Measurements from ENCODE around the gene ANTKMT. TPM values are rescaled to one million over a fixed set of nuclear protein-coding genes. Genes with fewer than 3 reads are reported as not detected.

The ANTKMT gene
- total and polyA plus RNA-seq, 2 of the 8 experiments (the other 6 are each of a cell fraction or from before 2014, with no cell fraction given) = 26.5 to 26.6 TPM

DNA sequence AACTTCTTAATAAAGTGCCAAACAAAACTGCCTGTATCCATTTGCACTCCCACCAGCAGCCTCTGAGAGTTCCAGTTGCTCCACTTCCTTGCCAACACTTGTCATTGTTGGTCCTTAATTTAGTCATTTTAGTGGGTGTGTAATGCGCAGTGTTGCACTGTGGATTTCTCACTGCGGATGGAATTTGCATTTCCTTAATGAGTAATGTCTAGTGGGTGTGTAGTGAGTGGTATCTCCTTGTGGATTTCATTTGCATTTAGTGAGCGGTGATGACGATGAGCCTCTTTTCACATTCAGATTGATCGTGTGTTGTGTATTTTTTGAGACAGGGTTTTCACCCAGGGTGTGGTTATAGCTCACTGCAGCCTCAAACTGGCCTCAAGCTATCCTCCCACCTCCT lies 35.5 kb downstream of the ANTKMT start:
- Histone ChIP-seq H2BK12ac (ENCODE audit: low read depth, low read length) (no peak overlapping the region), H3K4me1 (replicated peaks in 1 of 4; ENCODE audit: control insufficient read depth in 3 of 4, insufficient read depth in 4 of 4, low read length in 3 of 4) (peaks cover under 1 to 7% (median 4%) of the 10 kb centered on the region in 4 experiments; a peak in 5 of 7 replicates), H2AFZ (ENCODE audit: low read length) (no peak overlapping the region), H2BK5ac (ENCODE audit: low read depth, low read length) (no peak overlapping the region), H2BK120ac (replicated peaks; ENCODE audit: low read depth, low read length) (no peak overlapping the region), H3K27ac (ENCODE audit: low read depth, low read length) (no peak overlapping the region), H3K4me2 (ENCODE audit: insufficient read depth in 1 of 2, low read depth in 2 of 2, low read length in 2 of 2) (no peak overlapping the region), H2BK15ac (ENCODE audit: low read length) (no peak overlapping the region), H3K18ac (ENCODE audit: extremely low read depth, low read length) (no peak overlapping the region), H3K27me3 (replicated peaks in 1 of 4; ENCODE audit: control insufficient read depth in 3 of 4, extremely low read depth in 1 of 4, insufficient read depth in 3 of 4, low read length in 3 of 4) (no peaks in the 10 kb centered on the region), H3K36me3 (ENCODE audit: control insufficient read depth in 2 of 4, insufficient read depth in 4 of 4, low read length in 3 of 4) (no peaks in the 10 kb centered on the region), H4K20me1 (replicated peaks in 1 of 2; ENCODE audit: control insufficient read depth in 1 of 2, insufficient read depth in 2 of 2, low read length in 2 of 2) (no peaks in the 10 kb centered on the region), H3K9me3 (ENCODE audit: insufficient read depth in 2 of 2, low read depth in 1 of 2, low read length in 1 of 2) (0 out of 4 replicates have a peak, but pooled peaks cover 0 to 3% of the 10 kb centered on the region in 2 experiments), H3K4ac (replicated peaks; ENCODE audit: insufficient read length, low read depth, low read length) (no peak overlapping the region), H3K79me2 (ENCODE audit: control insufficient read depth in 1 of 2, insufficient read depth in 2 of 2, low read length in 2 of 2) (no peaks in the 10 kb centered on the region), H3K23ac (ENCODE audit: insufficient read length) (no peak overlapping the region), H3K56ac (replicated peaks; ENCODE audit: insufficient read length, low read depth, low read length) (no peak overlapping the region), H4K5ac (ENCODE audit: insufficient read length, low read depth, low read length) (no peak overlapping the region), H3K23me2 (ENCODE audit: low read depth, low read length) (no peaks in the 10 kb centered on the region), H4K8ac (ENCODE audit: extremely low read depth, insufficient read depth, low read length) (no peak overlapping the region), H3K14ac (ENCODE audit: insufficient read length) (no peak overlapping the region), H2BK20ac (ENCODE audit: low read length) (no peak overlapping the region), H3K79me1 (ENCODE audit: low read depth, low read length) (no peaks in the 10 kb centered on the region), H3K9ac (replicated peaks in 1 of 4; ENCODE audit: extremely low read depth in 1 of 4, low read depth in 3 of 4, low read length in 3 of 4) (no peak overlapping the region), H3K4me3 (ENCODE audit: extremely low read depth in 1 of 4, insufficient read depth in 2 of 4, low read depth in 3 of 4, low read length in 4 of 4) (no peak overlapping the region), H4K91ac (replicated peaks; ENCODE audit: insufficient read length, low read length) (no peak overlapping the region), H2AK5ac (ENCODE audit: low read depth, low read length) (no peak overlapping the region)
- 92% methylated on average over 5 of the region's 5 CpGs; no CpG with 5 or more reads in 1 of the 2 experiments for WGBS, 2 experiments (ENCODE audit: extremely low coverage in 1 of 2, insufficient coverage in 1 of 2, insufficient read length in 1 of 2, insufficient replicate concordance in 2 of 2, low coverage in 1 of 2, low lambda C conversion rate in 2 of 2, missing lambda C conversion rate in 1 of 2)
- FAIRE-seq = no peak
- ChIA-PET POLR2A (ENCODE audit: partially characterized antibody) (interaction anchor here (0.8 kb wide), 1 partner anchor 9 kb away, joined by 4 read pairs; no protein-coding TSS in a partner anchor), CTCF (ENCODE audit: partially characterized antibody) (interaction anchor here (0.7 to 4.8 kb wide), 5 partner anchors 9 to 44 kb away, joined by 3 to 32 read pairs (median 6); partner anchors contain the start of gene CIAO3)
- no peak for DNase-seq (ENCODE audit: low read depth in 1 of 2, low spot score in 2 of 2)
- no peak for TF ChIP-seq ZNF274 (IDR thresholded peaks at IDR 0.05; ENCODE audit: borderline replicate concordance, extremely low read depth, low read length)
- TF ChIP-seq JUN (IDR thresholded peaks at IDR 0.05; ENCODE audit: low read depth, low read length) = no peak
- no peak for TF ChIP-seq CHD2 (IDR thresholded peaks at IDR 0.05; ENCODE audit: low read length)
- TF ChIP-seq RXRA (IDR thresholded peaks at IDR 0.05; ENCODE audit: insufficient read depth, low read depth, low read length) = no peak
- TF ChIP-seq BRCA1 (IDR thresholded peaks at IDR 0.05; ENCODE audit: low read depth, low read length) = no peak
- TF ChIP-seq SIRT6 (IDR thresholded peaks at IDR 0.05; ENCODE audit: low read length) = no peak
- no peak for TF ChIP-seq POLR2A (IDR thresholded peaks at IDR 0.05; ENCODE audit: control extremely low read depth in 1 of 2, low read depth in 2 of 2, low read length in 2 of 2)
- no peak for TF ChIP-seq CHD1 (IDR thresholded peaks at IDR 0.05; ENCODE audit: low read depth, low read length)
- no peak for TF ChIP-seq SUZ12 (IDR thresholded peaks at IDR 0.05; ENCODE audit: low read length)
- no peak for TF ChIP-seq RAD21 (IDR thresholded peaks at IDR 0.05 in 1 of 2, conservative IDR thresholded peaks at IDR 0.05 in 1 of 2; ENCODE audit: low read depth in 2 of 2, low read length in 2 of 2)
- TF ChIP-seq CEBPB (IDR thresholded peaks at IDR 0.05; ENCODE audit: low read depth, low read length) = no peak
- no peak for TF ChIP-seq EZH2 (IDR thresholded peaks at IDR 0.05; ENCODE audit: low read depth, low read length, severe bottlenecking)
- TF ChIP-seq, protein P1, sequence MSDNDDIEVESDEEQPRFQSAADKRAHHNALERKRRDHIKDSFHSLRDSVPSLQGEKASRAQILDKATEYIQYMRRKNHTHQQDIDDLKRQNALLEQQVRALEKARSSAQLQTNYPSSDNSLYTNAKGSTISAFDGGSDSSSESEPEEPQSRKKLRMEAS (IDR thresholded peaks at IDR 0.05) = no peak
- TF ChIP-seq HDAC2 (IDR thresholded peaks at IDR 0.05; ENCODE audit: borderline replicate concordance in 1 of 2, low read depth in 2 of 2, low read length in 2 of 2) = no peak
